ENCODE results near the gene TECPR2. TPM values are rescaled to one million over a fixed set of nuclear protein-coding genes. Genes with fewer than 3 reads are reported as not detected.

TECPR2 gene
- total RNA-seq, 1 donor from 2014 or later = 6.4 TPM

- Mint-ChIP-seq H3K9me3 (no peaks in the 10 kb centered on the region), H3K4me1 (peaks cover 31% of the 10 kb centered on the region), H3K36me3 (ENCODE audit: low read depth) (peaks cover 5% of the 10 kb centered on the region), H3K4me3 (no peak overlapping the region), H3K27ac (no peak overlapping the region), H3K27me3 (no peaks in the 10 kb centered on the region)
- no peak for DNase-seq
- intact Hi-C loops (cut with micrococcal nuclease) = no loop called here
Observed at GRCh38 chr14:102373110-102373509, 10.4 kb downstream of the TECPR2 start.

DNA sequence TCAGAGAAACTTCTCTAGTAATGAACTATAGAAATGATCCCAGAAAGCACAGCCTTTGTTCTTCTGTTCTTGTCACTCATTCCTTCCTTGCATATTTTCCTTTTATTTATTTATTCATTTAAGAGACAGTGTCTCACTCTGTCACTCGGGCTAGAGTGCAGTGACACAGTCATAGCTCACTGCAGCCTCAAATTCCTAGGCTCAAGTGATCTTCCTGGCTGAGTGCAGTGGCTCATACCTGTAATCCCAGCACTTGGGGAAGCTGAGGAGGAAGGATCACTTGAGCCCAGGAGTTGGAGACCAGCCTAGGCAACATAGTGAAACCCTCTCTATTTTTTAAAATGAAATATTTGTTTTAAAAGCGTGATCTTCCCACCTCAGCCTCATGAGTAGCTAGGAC, 11.5 kb downstream of the TECPR2 start:
- no peak overlapping the region for H3K27ac Mint-ChIP-seq
- no peaks in the 10 kb centered on the region for H3K27me3 Mint-ChIP-seq

GRCh38 chr14:102375119-102375518, 12.4 kb downstream of the TECPR2 start:
- H3K4me1 Mint-ChIP-seq = peaks cover 28% of the 10 kb centered on the region
- intact Hi-C loops (cut with micrococcal nuclease) = no loop called here
- peaks cover 10% of the 10 kb centered on the region for H3K36me3 Mint-ChIP-seq (ENCODE audit: low read depth)
- DNase-seq = no peak
- no peaks in the 10 kb centered on the region for H3K9me3 Mint-ChIP-seq
- H3K27me3 Mint-ChIP-seq = no peaks in the 10 kb centered on the region
- peak overlapping the region; percentile 66 for H3K27ac Mint-ChIP-seq
- H3K4me3 Mint-ChIP-seq = peak overlapping the region; percentile 46

More for the DNA sequence above, 11.5 kb downstream of the TECPR2 start:
- H3K9me3 Mint-ChIP-seq = no peaks in the 10 kb centered on the region
- DNase-seq = no peak
- peaks cover 10% of the 10 kb centered on the region for H3K36me3 Mint-ChIP-seq (ENCODE audit: low read depth)
- intact Hi-C loops (cut with micrococcal nuclease) = no loop called here
- H3K4me3 Mint-ChIP-seq = no peak overlapping the region
- peaks cover 28% of the 10 kb centered on the region for H3K4me1 Mint-ChIP-seq

- DNase-seq = no peak
- H3K27me3 Mint-ChIP-seq = no peaks in the 10 kb centered on the region
- intact Hi-C loops (cut with micrococcal nuclease) = no loop called here
Observed at GRCh38 chr14:102377696-102378095, 15.0 kb downstream of the TECPR2 start.

DNA sequence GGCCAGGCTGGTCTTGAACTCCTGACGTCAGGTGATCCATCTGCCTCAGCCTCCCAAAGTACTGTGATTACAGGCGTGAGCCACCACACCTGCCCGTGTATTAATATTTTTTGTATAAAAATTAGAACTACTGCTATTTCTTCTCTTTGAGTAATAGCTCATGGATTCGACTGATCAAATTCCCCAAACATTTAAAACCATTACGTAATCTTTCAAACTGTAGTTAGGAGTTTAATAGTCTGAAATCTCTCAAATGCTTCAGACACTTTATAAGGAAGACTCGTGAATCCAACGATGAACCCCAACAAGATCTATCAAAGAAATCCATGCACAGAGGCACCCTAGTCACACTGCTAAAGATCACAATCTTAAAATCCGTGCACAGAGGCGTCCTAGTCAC, 16.1 kb downstream of the TECPR2 start:
- Mint-ChIP-seq H3K4me1 (peaks cover 15% of the 10 kb centered on the region), H3K27ac (peak overlapping the region; percentile 7), H3K9me3 (no peaks in the 10 kb centered on the region), H3K36me3 (ENCODE audit: low read depth) (peaks cover 17% of the 10 kb centered on the region), H3K27me3 (no peaks in the 10 kb centered on the region), H3K4me3 (no peak overlapping the region)
- intact Hi-C loops (cut with micrococcal nuclease) = no loop called here
- DNase-seq = no peak

More at GRCh38 chr14:102377696-102378095, 15.0 kb downstream of the TECPR2 start:
- Mint-ChIP-seq H3K4me1 (peaks cover 21% of the 10 kb centered on the region), H3K4me3 (no peak overlapping the region), H3K36me3 (ENCODE audit: low read depth) (peaks cover 17% of the 10 kb centered on the region), H3K9me3 (no peaks in the 10 kb centered on the region), H3K27ac (no peak overlapping the region)

DNA sequence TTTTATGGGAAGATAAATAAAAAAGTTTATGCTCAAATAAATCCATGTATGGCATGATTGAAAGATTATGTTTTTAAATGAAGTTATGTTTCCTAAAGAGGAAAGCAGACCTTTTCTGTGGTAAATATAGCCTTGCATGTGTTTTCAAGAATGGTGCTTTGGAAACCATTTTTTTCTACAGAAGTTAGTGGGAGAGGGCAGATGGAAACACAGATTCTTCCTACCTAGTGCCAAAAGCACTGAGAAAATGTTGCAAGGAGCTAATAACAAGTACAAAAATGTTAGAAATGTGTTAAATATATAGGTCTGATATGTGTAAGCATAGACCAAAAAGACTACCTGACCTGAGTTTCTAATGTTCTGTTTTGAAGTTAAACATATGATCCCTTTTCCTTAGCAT, 24.3 kb downstream of the TECPR2 start:
- H3K4me1 Mint-ChIP-seq = peaks cover under 1% of the 10 kb centered on the region
- H3K36me3 Mint-ChIP-seq (ENCODE audit: low read depth) = peaks cover 7% of the 10 kb centered on the region
- DNase-seq = no peak
- H3K4me3 Mint-ChIP-seq = no peak overlapping the region
- H3K27ac Mint-ChIP-seq = no peak overlapping the region
- H3K9me3 Mint-ChIP-seq = no peaks in the 10 kb centered on the region
- intact Hi-C loops (cut with micrococcal nuclease) = no loop called here
- no peaks in the 10 kb centered on the region for H3K27me3 Mint-ChIP-seq

- DNase-seq = no peak
- Mint-ChIP-seq H3K36me3 (ENCODE audit: low read depth) (peaks cover 7% of the 10 kb centered on the region), H3K27ac (no peak overlapping the region), H3K9me3 (no peaks in the 10 kb centered on the region), H3K4me3 (no peak overlapping the region), H3K4me1 (peaks cover 2% of the 10 kb centered on the region), H3K27me3 (no peaks in the 10 kb centered on the region)
- intact Hi-C loops (cut with micrococcal nuclease) = no loop called here
Observed at GRCh38 chr14:102389246-102389645, 26.5 kb downstream of the TECPR2 start.

DNA sequence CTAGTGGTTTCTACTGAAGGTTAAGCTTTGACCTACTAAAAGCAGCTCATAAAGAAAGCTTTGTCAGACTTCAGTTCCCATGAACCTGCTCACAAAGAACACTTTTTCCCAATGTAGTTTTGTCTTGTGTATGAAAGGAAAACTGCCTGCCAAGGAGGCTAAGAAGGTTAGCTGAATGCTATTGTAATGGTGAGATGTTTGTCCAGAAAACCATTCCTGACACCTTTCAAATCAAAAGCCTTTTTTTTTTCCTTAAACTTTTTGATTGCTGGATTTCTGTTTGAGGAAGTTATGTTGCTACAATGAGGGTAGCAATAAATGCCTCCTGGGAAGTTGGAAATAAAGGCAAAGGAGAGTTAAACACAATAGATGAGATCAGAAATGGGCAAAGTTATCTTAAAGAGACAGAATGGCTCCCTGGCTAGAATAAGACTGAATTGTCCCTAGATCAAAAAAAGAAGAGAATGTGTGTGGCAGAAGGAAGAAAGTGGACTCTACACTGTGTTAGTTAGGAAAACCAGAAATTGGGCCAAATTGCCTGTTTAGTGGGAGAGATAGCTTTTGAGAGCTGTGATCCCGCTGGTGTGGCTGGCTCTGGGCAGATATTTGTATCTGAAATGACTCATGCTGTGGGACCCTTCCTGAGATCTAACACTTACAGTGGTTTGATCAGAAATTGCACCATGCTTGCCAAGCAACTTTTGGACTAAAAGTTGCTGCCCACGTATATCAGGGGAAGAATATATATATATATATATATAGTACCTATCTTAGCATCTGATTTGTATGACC, 27.5 kb downstream of the TECPR2 start:
- DNase-seq = no peak
- H3K4me3 Mint-ChIP-seq = no peak overlapping the region
- H3K9me3 Mint-ChIP-seq = no peaks in the 10 kb centered on the region
- H3K36me3 Mint-ChIP-seq (ENCODE audit: low read depth) = peaks cover 11% of the 10 kb centered on the region
- no peaks in the 10 kb centered on the region for H3K27me3 Mint-ChIP-seq
- H3K4me1 Mint-ChIP-seq = peaks cover 6% of the 10 kb centered on the region
- H3K27ac Mint-ChIP-seq = no peak overlapping the region
- intact Hi-C loops (cut with micrococcal nuclease) = no loop called here

- Mint-ChIP-seq H3K27ac (no peak overlapping the region), H3K27me3 (no peaks in the 10 kb centered on the region), H3K4me3 (no peak overlapping the region), H3K36me3 (ENCODE audit: low read depth) (peaks cover 26% of the 10 kb centered on the region), H3K4me1 (peaks cover 6% of the 10 kb centered on the region), H3K9me3 (peaks cover 10% of the 10 kb centered on the region)
- intact Hi-C loops (cut with micrococcal nuclease) = no loop called here
- no peak for DNase-seq
Observed at GRCh38 chr14:102392506-102392905, 29.8 kb downstream of the TECPR2 start.

- peaks cover 34% of the 10 kb centered on the region for H3K36me3 Mint-ChIP-seq (ENCODE audit: low read depth)
- H3K9me3 Mint-ChIP-seq = peaks cover 15% of the 10 kb centered on the region
- peaks cover 6% of the 10 kb centered on the region for H3K4me1 Mint-ChIP-seq
- DNase-seq = peak; percentile 60
- intact Hi-C loops (cut with micrococcal nuclease) = no loop called here
- no peaks in the 10 kb centered on the region for H3K27me3 Mint-ChIP-seq
- peak overlapping the region; percentile 12 for H3K4me3 Mint-ChIP-seq
- peak overlapping the region; percentile 68 for H3K27ac Mint-ChIP-seq
Observed at GRCh38 chr14:102394717-102395375, 32.1 kb downstream of the TECPR2 start.

GRCh38 chr14:102396521-102396920, 33.8 kb downstream of the TECPR2 start:
- Mint-ChIP-seq H3K9me3 (peaks cover 15% of the 10 kb centered on the region), H3K27me3 (no peaks in the 10 kb centered on the region), H3K27ac (no peak overlapping the region), H3K36me3 (ENCODE audit: low read depth) (peaks cover 33% of the 10 kb centered on the region), H3K4me1 (peaks cover 6% of the 10 kb centered on the region), H3K4me3 (no peak overlapping the region)
- intact Hi-C loops (cut with micrococcal nuclease) = no loop called here
- DNase-seq = no peak

GRCh38 chr14:102403028-102403427, 40.3 kb downstream of the TECPR2 start:
- DNase-seq = no peak
- peaks cover 23% of the 10 kb centered on the region for H3K9me3 Mint-ChIP-seq
- H3K4me3 Mint-ChIP-seq = no peak overlapping the region
- H3K4me1 Mint-ChIP-seq = no peaks in the 10 kb centered on the region
- intact Hi-C loops (cut with micrococcal nuclease) = no loop called here
- H3K27me3 Mint-ChIP-seq = no peaks in the 10 kb centered on the region
- H3K36me3 Mint-ChIP-seq (ENCODE audit: low read depth) = peaks cover 25% of the 10 kb centered on the region
- no peak overlapping the region for H3K27ac Mint-ChIP-seq

- Mint-ChIP-seq H3K27me3 (no peaks in the 10 kb centered on the region), H3K36me3 (ENCODE audit: low read depth) (peaks cover 25% of the 10 kb centered on the region), H3K27ac (no peak overlapping the region), H3K9me3 (peaks cover 18% of the 10 kb centered on the region), H3K4me3 (no peak overlapping the region), H3K4me1 (peaks cover 6% of the 10 kb centered on the region)
- intact Hi-C loops (cut with micrococcal nuclease) = no loop called here
- DNase-seq = no peak
Observed at GRCh38 chr14:102407258-102407657, 44.5 kb downstream of the TECPR2 start.

DNA sequence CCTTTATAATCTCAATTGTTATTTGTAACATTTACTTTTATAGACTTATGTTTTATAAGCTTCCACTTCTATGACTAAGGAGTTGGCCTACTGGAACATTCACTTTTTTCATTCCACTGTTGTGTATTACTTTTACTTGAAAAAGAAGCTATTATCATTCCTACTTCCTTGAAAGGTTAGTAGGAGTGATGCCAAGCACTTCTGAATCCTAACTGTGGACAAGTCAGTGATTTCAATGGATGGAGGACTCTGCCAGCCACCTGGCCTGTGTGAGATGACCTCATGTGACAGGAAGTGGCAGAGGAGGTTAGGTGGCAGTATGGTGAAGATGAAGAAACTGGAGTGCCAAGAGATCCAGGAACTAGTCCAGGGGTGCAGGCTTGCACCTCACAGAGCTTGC, 46.0 kb downstream of the TECPR2 start:
- H3K9me3 Mint-ChIP-seq = peaks cover 5% of the 10 kb centered on the region
- no peak for DNase-seq
- intact Hi-C loops (cut with micrococcal nuclease) = no loop called here
- no peak overlapping the region for H3K4me3 Mint-ChIP-seq
- no peak overlapping the region for H3K27ac Mint-ChIP-seq
- H3K36me3 Mint-ChIP-seq (ENCODE audit: low read depth) = peaks cover 14% of the 10 kb centered on the region
- peaks cover 6% of the 10 kb centered on the region for H3K4me1 Mint-ChIP-seq
- H3K27me3 Mint-ChIP-seq = no peaks in the 10 kb centered on the region

Measured in activated CD4-positive, alpha-beta T cell treated with anti-CD3 and anti-CD28 coated beads, Interleukin-2, amount 10 ng/mL, durations not matched to agents 24 days and 14 days (primary cell).